DND-41 (cell line): ENCODE data around the gene LHFPL2.

ENCODE experiments used
- ATAC-seq: fragments of 200-7000 bp; cut with Tn5 transposase; 3 replicates; pipeline ENCODE4 v1.9.1; 2021; ENCODE audit warnings: low read depth; ENCODE audit not compliant: insufficient read depth
- DNase-seq: peaks from one replicate; pipeline ENCODE4 v3.0.0-alpha.2; 2020
- H2AFZ ChIP-seq: 2 replicates; pipeline ENCODE4 v1.6.0; 2012; ENCODE audit warnings: low read depth, low read length
- H3K27ac ChIP-seq: 2 replicates; pipeline ENCODE4 v1.5.1; 2012; ENCODE audit warnings: low read length, inconsistent platforms
- H3K27me3 ChIP-seq: fragments of 200-600 bp; sonication (generic); 2 replicates; pipeline ENCODE4 v1.6.0; 2012; ENCODE audit warnings: low read length, mild to moderate bottlenecking, inconsistent platforms; ENCODE audit not compliant: insufficient read depth, poor library complexity
- H3K36me3 ChIP-seq: 2 replicates; pipeline ENCODE4 v1.5.1; 2012; ENCODE audit warnings: low read length, inconsistent platforms; ENCODE audit not compliant: insufficient read depth
- H3K4me1 ChIP-seq: 2 replicates; pipeline ENCODE4 v1.5.1; 2012; ENCODE audit warnings: mild to moderate bottlenecking, low read length; ENCODE audit not compliant: insufficient read depth
- H3K4me2 ChIP-seq: 2 replicates; pipeline ENCODE4 v1.6.0; 2012; ENCODE audit warnings: mild to moderate bottlenecking, moderate library complexity, low read length, inconsistent platforms; ENCODE audit not compliant: insufficient read depth
- H3K4me3 ChIP-seq, 2 experiments: fragments of 200-600 bp in 1 of 2; shearing (Covaris generic) in 1 of 2; 2 replicates each; pipeline ENCODE4 v1.5.1; 2012 to 2016; ENCODE audit warnings: inconsistent platforms in 2 of 2, low read length in 2 of 2, mild to moderate bottlenecking in 2 of 2, low read depth in 1 of 2, moderate library complexity in 1 of 2
- H3K79me2 ChIP-seq: 2 replicates; pipeline ENCODE4 v1.6.0; 2012; ENCODE audit warnings: low read length, inconsistent platforms; ENCODE audit not compliant: insufficient read depth
- H3K9ac ChIP-seq: 2 replicates; pipeline ENCODE4 v1.6.0; 2012; ENCODE audit warnings: low read depth, mild to moderate bottlenecking, inconsistent platforms, low read length, moderate library complexity
- H3K9me3 ChIP-seq: 2 replicates; pipeline ENCODE4 v1.5.1; 2012; ENCODE audit warnings: low read length, moderate library complexity, mild to moderate bottlenecking, inconsistent platforms; ENCODE audit not compliant: insufficient read depth, severe bottlenecking
- H4K20me1 ChIP-seq: 2 replicates; pipeline ENCODE4 v1.6.0; 2012; ENCODE audit warnings: low read length; ENCODE audit not compliant: insufficient read depth
- CTCF ChIP-seq: IDR thresholded peaks from 2 replicates; pipeline ENCODE4 v1.5.1; 2012; ENCODE audit warnings: borderline replicate concordance, low read length, moderate library complexity, mild to moderate bottlenecking; ENCODE audit not compliant: poor library complexity, severe bottlenecking; ENCODE audit errors: extremely low read depth
- EZH2 ChIP-seq: IDR thresholded peaks from 3 replicates; pipeline ENCODE4 v1.6.1; 2012; ENCODE audit warnings: borderline replicate concordance, low read depth, mild to moderate bottlenecking, moderate library complexity, low read length, inconsistent platforms; ENCODE audit not compliant: severe bottlenecking

LHFPL2 gene

GRCh38 chr5:78546276-78546996 is 102.1 kb downstream of the LHFPL2 start:
- Histone ChIP-seq H3K4me2 (no peak overlapping the region), H3K9ac (no peak overlapping the region), H3K36me3 (no peaks in the 10 kb centered on the region), H3K4me1 (no peaks in the 10 kb centered on the region), H4K20me1 (no peaks in the 10 kb centered on the region), H2AFZ (no peak overlapping the region), H3K27me3 (no peaks in the 10 kb centered on the region), H3K27ac (no peak overlapping the region), H3K79me2 (no peaks in the 10 kb centered on the region), H3K4me3 (no peak overlapping the region), H3K9me3 (no peaks in the 10 kb centered on the region)
- no peak for DNase-seq
- TF ChIP-seq CTCF (no peak), EZH2 (no peak)
- no peak for ATAC-seq

GRCh38 chr5:78545406-78545805 is 103.2 kb downstream of the LHFPL2 start:
- Histone ChIP-seq H3K4me3 (no peak overlapping the region), H3K9me3 (no peaks in the 10 kb centered on the region), H4K20me1 (no peaks in the 10 kb centered on the region), H3K9ac (no peak overlapping the region), H3K27ac (no peak overlapping the region), H3K4me1 (no peaks in the 10 kb centered on the region), H3K4me2 (no peak overlapping the region), H3K36me3 (no peaks in the 10 kb centered on the region), H3K27me3 (no peaks in the 10 kb centered on the region), H3K79me2 (no peaks in the 10 kb centered on the region), H2AFZ (no peak overlapping the region)
- DNase-seq (no peak), ATAC-seq (no peak)
- no peak for TF ChIP-seq EZH2
- TF ChIP-seq CTCF, result no peak

GRCh38 chr5:78544561-78545201 is 103.9 kb downstream of the LHFPL2 start:
- no peak overlapping the region for H3K27ac ChIP-seq
- TF ChIP-seq CTCF (no peak), EZH2 (no peak)
- no peaks in the 10 kb centered on the region for H3K36me3 ChIP-seq
- no peaks in the 10 kb centered on the region for H3K9me3 ChIP-seq
- no peaks in the 10 kb centered on the region for H4K20me1 ChIP-seq
- no peak overlapping the region for H2AFZ ChIP-seq
- DNase-seq (no peak), ATAC-seq (no peak)
- H3K4me3 ChIP-seq, result no peak overlapping the region
- H3K9ac ChIP-seq, result no peak overlapping the region
- no peaks in the 10 kb centered on the region for H3K79me2 ChIP-seq
- no peaks in the 10 kb centered on the region for H3K4me1 ChIP-seq
- no peak overlapping the region for H3K4me2 ChIP-seq
- no peaks in the 10 kb centered on the region for H3K27me3 ChIP-seq
